ENCODE results near the gene HHIPL1. TPM values are rescaled to one million over a fixed set of nuclear protein-coding genes. Genes with fewer than 3 reads are reported as not detected.

The HHIPL1 gene
- total RNA-seq, 1 experiment from 2014 or later, result not detected

GRCh38 chr14:99718811-99719192 lies 73.9 kb downstream of the HHIPL1 start:
- no peak for TF ChIP-seq CTCF (IDR thresholded peaks at IDR 0.05; ENCODE audit: unreplicated experiment)
- Mint-ChIP-seq H3K27ac (ENCODE audit: unreplicated experiment) (no peak overlapping the region), H3K4me1 (ENCODE audit: low read depth, unreplicated experiment) (no peaks in the 10 kb centered on the region), H3K9me3 (ENCODE audit: low read depth, unreplicated experiment) (no peaks in the 10 kb centered on the region), H3K27me3 (ENCODE audit: unreplicated experiment) (peaks cover 83% of the 10 kb centered on the region), H3K4me3 (ENCODE audit: low read depth, unreplicated experiment) (no peak overlapping the region), H3K36me3 (ENCODE audit: insufficient read depth, unreplicated experiment) (no peaks in the 10 kb centered on the region)
- intact Hi-C loops (cut with micrococcal nuclease; ENCODE audit: unreplicated experiment), result no loop called here
- no TSS peak for BruUV-seq (replicated peaks)
- DNase-seq, result no peak
- CTCF ChIA-PET, result interaction anchor here (0.7 kb wide), 1 partner anchor 28 kb away, joined by 3 read pairs; no protein-coding TSS in a partner anchor

GRCh38 chr14:99720941-99721791 lies 76.2 kb downstream of the HHIPL1 start:
- Mint-ChIP-seq H3K27me3 (ENCODE audit: unreplicated experiment) (peaks cover 86% of the 10 kb centered on the region), H3K4me3 (ENCODE audit: low read depth, unreplicated experiment) (no peak overlapping the region), H3K9me3 (ENCODE audit: low read depth, unreplicated experiment) (no peaks in the 10 kb centered on the region), H3K4me1 (ENCODE audit: low read depth, unreplicated experiment) (no peaks in the 10 kb centered on the region), H3K27ac (ENCODE audit: unreplicated experiment) (no peak overlapping the region), H3K36me3 (ENCODE audit: insufficient read depth, unreplicated experiment) (no peaks in the 10 kb centered on the region)
- DNase-seq, result no peak
- intact Hi-C loops (cut with micrococcal nuclease; ENCODE audit: unreplicated experiment), result no loop called here
- no peak for TF ChIP-seq CTCF (IDR thresholded peaks at IDR 0.05; ENCODE audit: unreplicated experiment)
- no TSS peak for BruUV-seq (replicated peaks)
- CTCF ChIA-PET, result no interaction called here

GRCh38 chr14:99721792-99722516 lies 77.0 kb downstream of the HHIPL1 start:
- Mint-ChIP-seq H3K9me3 (ENCODE audit: low read depth, unreplicated experiment) (no peaks in the 10 kb centered on the region), H3K36me3 (ENCODE audit: insufficient read depth, unreplicated experiment) (no peaks in the 10 kb centered on the region), H3K27ac (ENCODE audit: unreplicated experiment) (no peak overlapping the region), H3K4me1 (ENCODE audit: low read depth, unreplicated experiment) (no peaks in the 10 kb centered on the region), H3K27me3 (ENCODE audit: unreplicated experiment) (peaks cover 86% of the 10 kb centered on the region), H3K4me3 (ENCODE audit: low read depth, unreplicated experiment) (no peak overlapping the region)
- intact Hi-C loops (cut with micrococcal nuclease; ENCODE audit: unreplicated experiment), result no loop called here
- TF ChIP-seq CTCF (IDR thresholded peaks at IDR 0.05; ENCODE audit: unreplicated experiment), result no peak
- BruUV-seq (replicated peaks), result no TSS peak
- DNase-seq, result no peak
- CTCF ChIA-PET, result no interaction called here

- Mint-ChIP-seq H3K36me3 (ENCODE audit: insufficient read depth, unreplicated experiment) (no peaks in the 10 kb centered on the region), H3K4me3 (ENCODE audit: low read depth, unreplicated experiment) (no peak overlapping the region), H3K4me1 (ENCODE audit: low read depth, unreplicated experiment) (no peaks in the 10 kb centered on the region), H3K27ac (ENCODE audit: unreplicated experiment) (no peak overlapping the region), H3K9me3 (ENCODE audit: low read depth, unreplicated experiment) (no peaks in the 10 kb centered on the region), H3K27me3 (ENCODE audit: unreplicated experiment) (peaks cover 85% of the 10 kb centered on the region)
- DNase-seq, result no peak
- no TSS peak for BruUV-seq (replicated peaks)
- TF ChIP-seq CTCF (IDR thresholded peaks at IDR 0.05; ENCODE audit: unreplicated experiment), result no peak
- CTCF ChIA-PET, result no interaction called here
- intact Hi-C loops (cut with micrococcal nuclease; ENCODE audit: unreplicated experiment), result no loop called here
These were observed 77.8 kb downstream of the HHIPL1 start for GRCh38 chr14:99722741-99723140.
